GM19395 (cell line): ENCODE data around the gene ZDHHC7.
A peak's percentile ranks its signal among the peaks of the same experiment; 100 is the strongest.
"Not testable (repeated sequence)": the region's sequence is repeated elsewhere in the genome, so short reads cannot be mapped to it uniquely, and the experiment has no call there.

ENCODE experiments used
- ATAC-seq: cut with Tn5 transposase; IDR thresholded peaks from one replicate; pipeline ENCODE4 v1.9.1; 2021; ENCODE audit warnings: mild to moderate bottlenecking, moderate library complexity; ENCODE audit not compliant: unreplicated experiment

ZDHHC7 gene

GRCh38 chr16:85045077-85045476, 33.7 kb upstream of the ZDHHC7 start:
- no peak for ATAC-seq

GRCh38 chr16:85042606-85043005, 31.3 kb upstream of the ZDHHC7 start:
- ATAC-seq = no peak

- no peak for ATAC-seq
These were observed 30.8 kb upstream of the ZDHHC7 start for GRCh38 chr16:85042167-85042526.

DNA sequence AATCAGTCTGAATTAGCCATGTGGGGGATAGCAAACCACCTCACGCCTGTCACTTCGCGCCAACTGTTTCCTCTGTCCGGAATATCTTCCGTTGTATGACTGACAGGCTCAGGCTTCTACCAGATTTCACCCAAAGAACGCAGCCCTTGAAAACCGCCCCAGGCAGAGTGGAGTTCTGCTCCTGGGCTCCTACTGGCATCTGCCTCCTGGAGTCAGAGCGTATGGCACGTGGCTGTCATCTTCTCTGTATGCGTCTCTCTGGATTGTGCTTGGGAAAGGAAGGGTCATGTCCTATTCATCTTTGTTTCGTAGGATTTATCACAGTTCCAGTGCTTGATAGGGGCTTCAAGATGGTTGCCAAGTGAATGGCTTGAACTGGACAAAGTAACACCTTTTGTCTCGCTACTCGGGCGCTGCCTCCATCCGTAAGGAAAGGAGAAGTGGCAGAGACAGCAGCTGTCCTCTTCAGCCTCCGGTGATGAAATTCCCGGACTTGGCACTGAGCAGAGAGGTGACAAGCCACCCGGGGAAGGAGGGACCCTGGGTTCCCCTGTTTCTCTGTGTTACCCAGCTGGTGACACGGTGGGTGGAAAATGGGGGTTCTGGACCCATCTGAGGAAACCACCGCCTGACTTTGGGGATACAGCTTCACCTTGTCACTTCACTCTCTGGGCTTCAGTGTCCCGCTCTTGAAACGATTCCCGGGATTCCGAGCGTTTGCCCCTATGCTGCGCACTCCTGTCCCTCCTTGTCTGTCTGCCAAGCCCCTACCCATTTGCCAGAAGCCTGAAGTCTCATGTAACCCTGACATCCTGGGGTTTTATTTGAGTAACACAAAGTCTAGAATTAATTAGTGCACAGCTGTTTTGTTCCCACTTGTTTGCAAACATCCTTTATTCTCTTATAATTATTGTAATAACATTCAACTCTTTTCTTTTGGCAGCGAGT, 30.2 kb upstream of the ZDHHC7 start:
- no peak for ATAC-seq

GRCh38 chr16:85040685-85041084, 29.4 kb upstream of the ZDHHC7 start:
- ATAC-seq = no peak

DNA sequence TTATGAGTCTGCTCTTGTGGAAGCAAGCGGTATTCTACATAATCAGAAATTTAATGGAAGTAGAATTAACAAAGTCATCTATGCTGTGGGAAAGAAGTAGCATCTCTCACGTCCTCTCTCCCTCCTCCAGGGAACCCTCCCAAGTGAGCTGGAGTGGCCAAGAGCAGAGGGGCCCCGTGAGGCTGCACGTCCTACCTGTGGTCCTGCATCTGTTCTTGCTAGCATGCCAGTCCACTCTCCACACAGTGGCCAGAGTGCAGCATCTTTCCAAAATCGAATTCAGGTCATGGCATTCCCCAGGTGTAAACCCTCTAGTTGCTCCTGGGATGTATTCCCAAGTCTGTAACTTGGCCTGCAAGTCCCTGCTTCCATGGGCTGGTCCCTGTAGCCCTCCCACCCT, 26.4 kb upstream of the ZDHHC7 start:
- no peak for ATAC-seq

GRCh38 chr16:85037050-85037410, 25.7 kb upstream of the ZDHHC7 start:
- ATAC-seq = no peak

DNA sequence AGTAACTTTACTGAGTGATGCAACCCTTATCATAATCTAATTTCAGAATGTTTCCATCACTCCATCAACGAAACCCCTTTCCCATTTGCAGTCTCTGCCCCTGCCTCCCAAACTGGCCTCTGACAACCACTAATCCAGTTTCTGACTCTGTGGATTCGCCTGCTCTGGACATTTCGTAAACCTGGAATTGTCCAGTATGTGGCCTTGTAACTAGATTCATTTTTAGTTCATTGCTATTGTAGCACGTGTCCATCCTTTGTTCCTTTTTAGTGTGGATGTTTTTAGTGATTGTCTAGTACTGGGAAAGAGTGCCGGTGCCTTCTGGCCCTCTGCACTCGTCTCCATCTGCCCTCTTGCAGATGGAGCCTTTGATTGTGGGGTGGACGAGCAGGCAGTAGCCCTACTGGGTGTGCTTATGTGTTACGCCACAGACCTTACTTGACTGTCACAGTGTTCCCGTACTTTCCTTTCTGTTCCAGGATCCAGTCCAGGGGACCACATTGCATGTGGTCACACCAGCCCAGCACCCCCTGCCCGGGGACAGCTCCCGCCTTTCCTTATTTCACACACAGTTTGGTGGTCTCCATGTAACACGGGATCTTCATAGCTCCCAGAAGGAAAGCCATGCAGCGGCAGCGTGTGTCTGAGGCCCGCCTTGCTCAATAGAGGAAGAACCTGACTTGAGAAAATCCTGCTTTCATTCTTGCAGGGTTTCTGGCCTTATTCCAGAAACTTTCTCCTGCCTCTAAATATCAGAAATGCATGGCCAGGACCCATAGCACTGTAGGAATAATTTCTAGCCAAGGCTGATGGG, 25.1 kb upstream of the ZDHHC7 start:
- no peak for ATAC-seq

GRCh38 chr16:85034591-85035433, 23.5 kb upstream of the ZDHHC7 start:
- no peak for ATAC-seq

DNA sequence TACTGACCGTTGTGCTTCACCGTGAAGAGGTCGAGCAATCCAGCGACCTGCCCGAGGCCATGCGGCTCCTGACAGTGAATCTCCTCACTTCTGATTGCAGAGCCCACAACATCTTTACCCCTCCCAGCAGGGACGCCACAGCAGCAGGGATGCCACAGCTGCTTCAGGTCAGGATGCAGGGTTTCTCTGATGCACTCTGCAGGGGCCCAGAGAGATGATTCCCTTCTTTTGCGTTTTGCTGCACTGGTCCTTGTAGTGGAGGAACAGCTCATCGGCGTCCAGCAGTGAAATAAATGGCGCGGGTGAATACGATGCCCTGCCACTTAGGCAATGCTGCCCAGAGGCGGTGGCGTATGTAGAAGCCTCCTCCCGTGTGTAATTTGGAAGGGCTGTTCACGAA, 21.8 kb upstream of the ZDHHC7 start:
- ATAC-seq = no peak

- not testable (repeated sequence) for ATAC-seq
These were observed 20.9 kb upstream of the ZDHHC7 start for GRCh38 chr16:85032187-85032586.

GRCh38 chr16:85031451-85031850, 20.1 kb upstream of the ZDHHC7 start:
- no peak for ATAC-seq

GRCh38 chr16:85029981-85030401, 18.7 kb upstream of the ZDHHC7 start:
- no peak for ATAC-seq

- ATAC-seq = no peak
These were observed 18.1 kb upstream of the ZDHHC7 start for GRCh38 chr16:85029408-85029784.

GRCh38 chr16:85028685-85029407, 17.5 kb upstream of the ZDHHC7 start:
- peak; percentile 56 for ATAC-seq

DNA sequence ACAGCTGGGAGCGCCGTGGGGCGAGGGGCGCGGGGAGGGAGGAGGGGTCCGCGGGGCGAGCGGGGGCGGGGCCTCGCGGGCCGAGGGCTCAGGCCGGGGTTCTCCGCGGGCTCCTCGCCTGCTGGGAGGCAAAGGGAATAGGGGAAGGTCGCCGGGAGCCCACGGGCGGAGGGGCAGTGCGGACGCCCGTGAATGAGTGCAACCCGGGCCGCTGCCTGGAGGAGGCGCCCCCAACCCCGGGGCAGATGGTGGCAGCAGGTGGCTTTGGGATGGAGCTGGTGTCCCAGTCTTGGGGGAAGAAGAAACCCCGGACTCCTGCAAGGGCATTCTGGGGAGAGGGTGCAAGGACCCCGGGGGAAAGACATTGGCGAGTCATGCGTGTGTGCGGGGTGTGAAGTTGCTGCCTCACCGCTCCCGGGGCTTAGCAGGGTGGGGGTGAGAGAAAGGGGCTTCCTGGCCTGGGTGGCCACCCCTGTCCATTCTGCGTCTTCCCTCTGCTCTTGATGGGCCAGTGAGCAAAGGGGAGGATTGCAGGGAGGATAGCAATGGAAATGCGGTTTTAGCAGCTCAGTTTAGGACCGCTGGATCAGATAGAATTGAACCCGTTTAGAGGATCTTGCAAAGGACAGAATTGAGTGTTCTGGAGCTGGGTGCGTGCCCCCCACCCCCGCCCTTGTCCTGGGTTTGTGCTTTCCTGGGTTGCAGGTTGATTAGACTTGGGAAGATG, 16.8 kb upstream of the ZDHHC7 start:
- ATAC-seq = peak; percentile 26

GRCh38 chr16:85027349-85027957, 16.1 kb upstream of the ZDHHC7 start, which contains the start of gene KIAA0513:
KIAA0513 (plus strand) TSS chr16:85027795; CDS start chr16:85067072, 39,277 bp downstream.
- ATAC-seq = peak; percentile 70

DNA sequence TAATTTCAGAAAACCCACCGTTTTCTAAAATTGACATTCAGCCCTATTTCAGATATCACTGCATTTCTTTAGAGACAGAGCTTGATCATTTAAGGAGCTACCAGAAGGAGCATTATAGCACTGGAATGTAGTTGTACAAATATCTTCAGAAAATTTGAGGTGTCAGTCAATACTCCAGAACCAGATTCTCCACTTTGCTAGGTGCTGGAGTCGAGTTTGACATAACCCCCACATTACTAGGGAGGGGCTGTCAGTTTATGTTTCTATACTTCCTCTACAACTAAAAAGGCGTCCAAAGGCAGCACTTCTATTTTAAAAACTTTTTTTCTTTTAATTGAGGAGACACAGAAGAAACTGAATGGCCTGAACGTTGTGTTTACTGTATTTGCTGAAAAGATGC, 15.4 kb upstream of the ZDHHC7 start:
- no peak for ATAC-seq
